Activated T-cell treated with anti-CD3 and anti-CD28 coated beads, Interleukin-2, amount 50 U/mL, for 72 hours (primary cell): Measurements from ENCODE around the gene CD6. TPM values are rescaled to one million over a fixed set of nuclear protein-coding genes. Genes with fewer than 3 reads are reported as not detected.
A peak's percentile ranks its signal among the peaks of the same experiment; 100 is the strongest.

Experiments
- ATAC-seq, 2 donors: fragments of 150-1000 bp; cut with Tn5 transposase; replicated peaks in 1 of 2; 2 replicates each; pipeline ENCODE4 v1.10.0; 2021; ENCODE audit warnings: moderate library complexity in 2 of 2, mild to moderate bottlenecking in 1 of 2
- DNase-seq, 2 donors: peaks; one replicate each; pipeline ENCODE4 v3.0.0; 2021 to 2022; ENCODE audit warnings: mixed read lengths in 1 of 2
- H3K27ac Mint-ChIP-seq: one replicate; pipeline ENCODE4 v1.8.0; 2022; ENCODE audit warnings: mild to moderate bottlenecking, moderate library complexity, mixed read lengths
- H3K27me3 Mint-ChIP-seq: one replicate; pipeline ENCODE4 v1.8.0; 2022; ENCODE audit warnings: low read depth, mixed read lengths
- H3K36me3 Mint-ChIP-seq, 2 donors: one replicate each; pipeline ENCODE4 v1.8.0; 2022; ENCODE audit warnings: mixed read lengths in 2 of 2, mild to moderate bottlenecking in 1 of 2; ENCODE audit not compliant: insufficient read depth in 2 of 2
- H3K4me1 Mint-ChIP-seq: one replicate; pipeline ENCODE4 v1.8.0; 2022; ENCODE audit warnings: low read depth, mixed read lengths
- H3K4me3 Mint-ChIP-seq, 2 donors: one replicate each; pipeline ENCODE4 v1.8.0; 2022; ENCODE audit warnings: mild to moderate bottlenecking in 2 of 2, mixed read lengths in 2 of 2, moderate library complexity in 2 of 2
- H3K9me3 Mint-ChIP-seq, 2 donors: one replicate each; pipeline ENCODE4 v1.8.0; 2022; ENCODE audit warnings: mixed read lengths in 2 of 2
- total RNA-seq, 2 donors: library from RNA; stranded (reverse); gene quantifications; one replicate each; pipeline ENCODE4 v1.2.3, GENCODE V29; 2022

CD6 gene
- total RNA-seq, 2 donors from 2014 or later = 298 to 313 TPM

GRCh38 chr11:60950933-60951605, 20.4 kb upstream of the CD6 start:
- no peak overlapping the region for H3K27ac Mint-ChIP-seq
- peak; percentile 51 to 54 for DNase-seq
- H3K27me3 Mint-ChIP-seq = peaks cover 18% of the 10 kb centered on the region
- peak; percentile 66 for ATAC-seq
- H3K9me3 Mint-ChIP-seq = no peaks in the 10 kb centered on the region
- peak overlapping the region; percentile 29 to 86 for H3K4me3 Mint-ChIP-seq
- H3K36me3 Mint-ChIP-seq = no peaks in the 10 kb centered on the region
- peaks cover 23% of the 10 kb centered on the region for H3K4me1 Mint-ChIP-seq

GRCh38 chr11:60951606-60951903, 19.9 kb upstream of the CD6 start:
- peaks cover 23% of the 10 kb centered on the region for H3K4me1 Mint-ChIP-seq
- H3K27ac Mint-ChIP-seq = peak overlapping the region; percentile 8
- ATAC-seq = peak; percentile 31 to 36
- H3K9me3 Mint-ChIP-seq = no peaks in the 10 kb centered on the region
- peak overlapping the region; percentile 72 to 86 for H3K4me3 Mint-ChIP-seq
- peaks cover 18% of the 10 kb centered on the region for H3K27me3 Mint-ChIP-seq
- no peaks in the 10 kb centered on the region for H3K36me3 Mint-ChIP-seq
- DNase-seq = no peak

DNA sequence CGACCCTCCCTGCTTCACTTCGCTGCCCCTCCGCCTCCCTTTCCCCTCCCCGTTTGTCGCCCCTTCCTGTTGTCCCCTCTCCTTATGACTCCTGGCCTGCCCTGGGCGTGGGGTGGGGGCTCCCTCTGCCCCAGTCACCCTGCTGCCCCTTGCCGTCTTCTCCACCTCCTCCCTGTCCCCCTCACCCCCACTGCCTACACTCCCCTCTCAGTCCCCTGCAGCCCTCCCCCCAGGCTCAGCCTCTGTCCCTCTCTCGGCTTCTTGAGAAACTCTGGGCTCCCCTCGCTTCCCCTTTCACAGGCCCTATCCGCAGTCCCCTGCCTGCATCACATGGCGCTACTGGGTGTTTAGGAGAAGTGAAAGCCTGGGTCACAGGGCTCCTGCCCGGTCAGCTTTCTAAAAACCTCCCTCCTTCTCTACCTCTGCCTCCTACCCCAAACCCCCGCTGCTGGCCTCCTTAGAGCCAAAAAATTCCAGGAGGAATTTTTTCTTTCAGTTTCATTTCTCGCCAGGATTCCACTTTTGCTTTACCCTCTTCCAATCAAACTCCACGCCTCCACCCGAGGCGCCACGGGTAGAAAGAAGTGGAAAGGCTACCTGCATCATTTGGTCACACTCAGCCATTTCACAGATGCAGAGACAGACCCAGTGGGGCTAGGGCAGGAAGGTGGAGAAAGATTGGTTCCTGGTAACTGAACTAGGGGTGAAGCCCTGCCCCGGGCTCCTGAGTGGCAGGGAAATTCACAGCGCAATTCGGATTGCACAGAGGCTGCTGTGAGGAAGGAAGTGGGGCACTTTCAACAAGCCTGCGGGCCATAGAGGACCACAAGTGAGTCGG, 19.4 kb upstream of the CD6 start, which contains the start of gene SLC15A3:
Gene SLC15A3 (minus strand): TSS at position 273 of the 838 bp plus-strand sequence. CDS start 625 bp downstream, outside the sequence.
- peak; percentile 64 for ATAC-seq
- H3K27me3 Mint-ChIP-seq = peaks cover 18% of the 10 kb centered on the region
- no peaks in the 10 kb centered on the region for H3K9me3 Mint-ChIP-seq
- DNase-seq = peak; percentile 28 to 37
- peaks cover 23% of the 10 kb centered on the region for H3K4me1 Mint-ChIP-seq
- H3K4me3 Mint-ChIP-seq = peak within 1 kb of the TSS; percentile 72 to 86
- peak within 1 kb of the TSS; percentile 8 for H3K27ac Mint-ChIP-seq
- no peaks in the 10 kb centered on the region for H3K36me3 Mint-ChIP-seq

GRCh38 chr11:60952742-60953170, 18.7 kb upstream of the CD6 start:
- H3K9me3 Mint-ChIP-seq = no peaks in the 10 kb centered on the region
- ATAC-seq = peak in 1 of 2 donors; percentile 12

GRCh38 chr11:60953781-60954180, 17.7 kb upstream of the CD6 start:
- Mint-ChIP-seq H3K9me3 (no peaks in the 10 kb centered on the region), H3K27me3 (peaks cover 18% of the 10 kb centered on the region), H3K27ac (no peak overlapping the region), H3K4me3 (no peak overlapping the region), H3K4me1 (peaks cover 19% of the 10 kb centered on the region), H3K36me3 (no peaks in the 10 kb centered on the region)
- ATAC-seq = no peak
- no peak for DNase-seq

More at GRCh38 chr11:60952742-60953170, 18.7 kb upstream of the CD6 start:
- Mint-ChIP-seq H3K4me1 (peaks cover 23% of the 10 kb centered on the region), H3K4me3 (peak overlapping the region; percentile 15 to 86), H3K27me3 (peaks cover 18% of the 10 kb centered on the region), H3K36me3 (no peaks in the 10 kb centered on the region), H3K27ac (no peak overlapping the region)
- DNase-seq = no peak

DNA sequence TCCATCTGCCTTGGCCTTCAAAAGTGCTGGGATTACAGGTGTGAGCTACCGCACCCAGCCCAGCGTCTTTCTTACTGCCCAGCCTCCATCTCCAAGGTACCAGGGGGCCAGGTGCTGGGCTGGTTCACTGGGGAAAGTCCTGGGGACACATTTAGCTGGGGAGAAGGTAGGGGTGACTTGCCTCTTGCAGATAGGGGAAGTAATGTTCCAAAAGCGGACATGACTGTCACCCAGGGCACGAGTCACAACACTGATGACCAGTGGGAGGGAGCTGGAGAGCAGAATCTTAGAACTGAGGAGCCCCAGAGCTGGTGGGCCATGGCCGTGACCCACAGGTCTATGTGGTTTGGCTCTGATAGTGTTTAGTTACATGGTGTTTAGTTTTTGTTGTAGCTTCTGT, 17.1 kb upstream of the CD6 start:
- no peaks in the 10 kb centered on the region for H3K9me3 Mint-ChIP-seq
- no peak for ATAC-seq
- peaks cover 18% of the 10 kb centered on the region for H3K27me3 Mint-ChIP-seq
- no peak overlapping the region for H3K4me3 Mint-ChIP-seq
- H3K4me1 Mint-ChIP-seq = peaks cover 16% of the 10 kb centered on the region
- H3K27ac Mint-ChIP-seq = no peak overlapping the region
- DNase-seq = no peak
- no peaks in the 10 kb centered on the region for H3K36me3 Mint-ChIP-seq

- peaks cover 23% of the 10 kb centered on the region for H3K27me3 Mint-ChIP-seq
- H3K4me1 Mint-ChIP-seq = peaks cover 16% of the 10 kb centered on the region
- H3K36me3 Mint-ChIP-seq = no peaks in the 10 kb centered on the region
- H3K27ac Mint-ChIP-seq = no peak overlapping the region
- no peak overlapping the region for H3K4me3 Mint-ChIP-seq
- ATAC-seq (no peak), DNase-seq (no peak)
- H3K9me3 Mint-ChIP-seq = no peaks in the 10 kb centered on the region
Measured at GRCh38 chr11:60955571-60955970, 15.9 kb upstream of the CD6 start.

DNA sequence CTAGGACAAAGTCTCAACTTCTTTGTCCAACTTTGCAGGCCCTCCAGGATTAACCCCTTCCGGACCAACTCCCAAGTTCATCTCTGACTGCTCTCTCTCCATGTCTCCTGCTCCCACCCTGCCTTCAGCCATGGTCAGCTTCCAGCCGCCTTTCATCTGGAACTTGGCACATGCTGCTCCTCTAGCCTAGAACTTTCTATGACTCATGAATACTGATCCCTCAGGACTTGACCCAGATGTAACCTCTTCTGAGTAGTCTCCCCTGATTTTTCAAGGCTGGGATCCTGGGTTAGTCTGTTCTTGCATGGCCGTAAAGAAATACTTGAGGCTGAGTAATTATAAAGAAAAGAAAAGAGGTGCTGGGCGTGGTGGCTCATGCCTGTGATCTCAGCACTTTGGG, 14.3 kb upstream of the CD6 start:
- no peaks in the 10 kb centered on the region for H3K9me3 Mint-ChIP-seq
- peaks cover 8% of the 10 kb centered on the region for H3K4me1 Mint-ChIP-seq
- H3K27ac Mint-ChIP-seq = no peak overlapping the region
- DNase-seq (no peak), ATAC-seq (no peak)
- peaks cover 23% of the 10 kb centered on the region for H3K27me3 Mint-ChIP-seq
- no peak overlapping the region for H3K4me3 Mint-ChIP-seq
- H3K36me3 Mint-ChIP-seq = no peaks in the 10 kb centered on the region

DNA sequence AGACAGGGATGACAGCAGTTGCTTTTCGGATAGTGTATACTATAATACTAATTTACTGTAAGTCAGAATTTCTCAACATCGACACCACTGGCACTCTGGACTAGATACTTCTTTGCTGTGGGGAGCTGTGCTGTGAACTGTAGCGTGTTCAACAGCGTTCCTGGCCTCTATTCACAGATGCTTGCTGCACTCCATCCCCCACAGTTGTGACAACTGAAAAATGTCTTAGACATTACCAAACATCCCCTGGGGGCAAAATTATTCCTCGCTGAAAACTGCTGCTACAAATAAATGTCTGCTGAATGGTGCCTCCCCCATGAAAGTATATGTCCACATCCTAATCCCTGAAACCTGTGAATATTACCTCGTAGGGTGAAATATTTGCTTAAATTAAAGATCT, 12.0 kb upstream of the CD6 start:
- Mint-ChIP-seq H3K27ac (no peak overlapping the region), H3K27me3 (peaks cover 6% of the 10 kb centered on the region), H3K9me3 (no peaks in the 10 kb centered on the region), H3K4me3 (no peak overlapping the region), H3K36me3 (no peaks in the 10 kb centered on the region), H3K4me1 (no peaks in the 10 kb centered on the region)
- DNase-seq (no peak), ATAC-seq (no peak)

DNA sequence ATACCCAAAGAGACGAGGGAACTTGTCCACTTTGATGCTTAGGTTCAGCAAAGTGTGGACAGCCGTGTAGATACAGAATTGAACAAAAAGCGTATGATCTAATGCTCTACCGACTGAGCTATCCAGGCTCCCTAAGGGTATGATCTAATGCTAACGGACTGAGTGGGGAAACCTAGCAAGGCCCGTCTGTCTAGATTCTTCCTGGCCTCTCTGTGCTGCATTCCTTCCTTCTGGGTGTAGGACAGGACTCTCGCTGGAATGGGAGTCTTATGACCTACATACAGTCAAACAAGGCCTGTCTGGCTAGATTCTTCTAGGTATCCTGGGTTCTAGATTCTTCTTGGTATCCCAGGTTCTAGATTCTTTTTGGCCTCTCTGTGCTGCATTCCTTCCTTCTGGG, 11.1 kb upstream of the CD6 start:
- Mint-ChIP-seq H3K4me1 (no peaks in the 10 kb centered on the region), H3K27ac (no peak overlapping the region), H3K9me3 (no peaks in the 10 kb centered on the region), H3K27me3 (peaks cover 6% of the 10 kb centered on the region), H3K4me3 (no peak overlapping the region), H3K36me3 (no peaks in the 10 kb centered on the region)
- no peak for DNase-seq
- no peak for ATAC-seq

DNA sequence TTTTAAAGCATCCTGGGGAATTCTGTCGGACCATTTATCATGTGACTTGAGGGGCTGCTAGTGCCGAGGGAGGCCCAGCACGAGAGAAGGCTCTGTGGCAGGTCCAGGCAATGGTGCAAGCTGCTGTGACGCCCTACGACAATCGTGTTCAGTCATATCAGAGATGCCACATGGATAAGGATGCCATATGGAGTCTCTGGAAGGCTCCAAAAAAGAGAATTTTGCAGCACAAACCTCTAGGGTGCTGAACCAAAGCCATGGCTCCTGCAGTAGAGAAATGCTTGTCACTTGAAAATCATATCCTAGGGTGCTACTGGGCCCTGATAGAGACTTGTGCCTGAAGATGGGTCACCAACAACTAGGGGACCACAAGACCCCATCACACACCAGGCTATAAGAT, 6.7 kb upstream of the CD6 start:
- no peak overlapping the region for H3K4me3 Mint-ChIP-seq
- H3K27me3 Mint-ChIP-seq = peaks cover 1% of the 10 kb centered on the region
- peaks cover under 1% of the 10 kb centered on the region for H3K4me1 Mint-ChIP-seq
- ATAC-seq (no peak), DNase-seq (no peak)
- peaks cover 1 to 6% of the 10 kb centered on the region in 2 donors for H3K36me3 Mint-ChIP-seq
- H3K9me3 Mint-ChIP-seq = no peaks in the 10 kb centered on the region
- H3K27ac Mint-ChIP-seq = no peak overlapping the region

GRCh38 chr11:60966890-60967289, 4.6 kb upstream of the CD6 start:
- ATAC-seq = no peak
- H3K4me1 Mint-ChIP-seq = peaks cover 19% of the 10 kb centered on the region
- peaks cover 3 to 8% of the 10 kb centered on the region in 2 donors for H3K36me3 Mint-ChIP-seq
- H3K27me3 Mint-ChIP-seq = no peaks in the 10 kb centered on the region
- no peaks in the 10 kb centered on the region for H3K9me3 Mint-ChIP-seq
- DNase-seq = no peak
- H3K27ac Mint-ChIP-seq = no peak overlapping the region
- no peak overlapping the region for H3K4me3 Mint-ChIP-seq

DNA sequence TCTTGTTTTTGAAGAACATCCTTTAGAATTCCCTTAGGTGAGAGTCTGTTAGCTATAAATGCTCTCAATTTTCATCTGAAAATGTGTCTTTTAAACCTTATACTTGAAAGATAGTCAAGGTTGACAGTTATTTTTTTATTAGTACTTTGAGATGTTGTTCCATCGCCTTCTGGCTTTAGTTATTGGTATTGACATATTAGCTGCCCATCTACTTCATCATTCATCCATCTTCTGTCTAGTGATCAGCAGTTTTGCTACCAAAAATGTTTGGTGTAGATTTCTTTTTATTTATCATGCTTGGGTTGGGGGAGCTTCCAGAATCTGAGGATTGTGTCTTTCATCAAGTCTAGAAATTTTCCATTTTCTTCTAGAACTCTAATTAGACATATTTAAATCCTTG, 3.3 kb upstream of the CD6 start:
- H3K9me3 Mint-ChIP-seq = no peaks in the 10 kb centered on the region
- H3K4me1 Mint-ChIP-seq = peaks cover 20% of the 10 kb centered on the region
- ATAC-seq = no peak
- no peak overlapping the region for H3K4me3 Mint-ChIP-seq
- H3K27ac Mint-ChIP-seq = no peak overlapping the region
- no peak for DNase-seq
- no peaks in the 10 kb centered on the region for H3K27me3 Mint-ChIP-seq
- H3K36me3 Mint-ChIP-seq = peaks cover 11 to 14% of the 10 kb centered on the region in 2 donors
